K562 (cell line): ENCODE measurements around the gene MRPL27. TPM values are rescaled to one million over a fixed set of nuclear protein-coding genes. Genes with fewer than 3 reads are reported as not detected.

Experiments used
- MEF2A ChIP-seq: IDR thresholded peaks from 2 replicates; pipeline ENCODE4 v1.6.1; 2011; ENCODE audit warnings: low read depth, mild to moderate bottlenecking, low read length, moderate library complexity; ENCODE audit not compliant: control insufficient read depth
- PYGO2 ChIP-seq: fragments of 450-650 bp; IDR thresholded peaks from 2 replicates; pipeline ENCODE4 v1.6.1; 2016; ENCODE audit warnings: mild to moderate bottlenecking, missing genetic modification characterization, moderate library complexity, missing compliant biosample characterization
- RBM25 ChIP-seq: fragments of 200-400 bp; formaldehyde crosslinking; IDR thresholded peaks from 2 replicates; pipeline ENCODE4 v1.6.1; 2018; ENCODE audit warnings: low read length, low read depth, moderate library complexity; ENCODE audit not compliant: severe bottlenecking
- TCFL5 ChIP-seq: fragments of 250-450 bp; sonication (Bioruptor Pico); conservative IDR thresholded peaks from 2 replicates; pipeline ENCODE4 v1.6.1; 2021; ENCODE audit warnings: mild to moderate bottlenecking, moderate library complexity, matching md5 sums
- polyA plus RNA-seq, 8 experiments: library from polyadenylated mRNA; depleted of rRNA in 4 of 8; stranded (reverse) in 5 of 8; unstranded in 3 of 8; fragments of >200 nt; fragmentation: Nextera tagmentation in 2 of 8; fragmentation: Illumina TruSeq in 1 of 8; extraction: Ambion mirVana in 2 of 8; extraction: Trizol in 1 of 8; gene quantifications; 2 replicates each; pipeline versions ENCODE4 v1.2.1 to v1.2.3, GENCODE V29; 2011 to 2014; ENCODE audit warnings: inconsistent platforms in 1 of 8, missing spikeins in 1 of 8
- total RNA-seq, 7 experiments: library from RNA; depleted of rRNA in 6 of 7; stranded (reverse); fragments of >200 nt in 6 of 7; fragmentation: Illumina TruSeq in 2 of 7; extraction: Trizol in 2 of 7; gene quantifications; 2 replicates each; pipeline versions ENCODE4 v1.2.1 to v1.2.3, GENCODE V29; 2011 to 2021; ENCODE audit warnings: low replicate concordance in 1 of 7
- TF ChIP-seq, protein P1 (sequence below): fragments of 450-650 bp; IDR thresholded peaks from 2 replicates; pipeline ENCODE4 v1.6.1; 2016; ENCODE audit warnings: low read depth

Gene MRPL27
- total and polyA plus RNA-seq, 9 of the 15 experiments (the other 6 are each of a cell fraction or from before 2014, with no cell fraction given), result 96.3 to 401 (median 142) TPM

DNA sequence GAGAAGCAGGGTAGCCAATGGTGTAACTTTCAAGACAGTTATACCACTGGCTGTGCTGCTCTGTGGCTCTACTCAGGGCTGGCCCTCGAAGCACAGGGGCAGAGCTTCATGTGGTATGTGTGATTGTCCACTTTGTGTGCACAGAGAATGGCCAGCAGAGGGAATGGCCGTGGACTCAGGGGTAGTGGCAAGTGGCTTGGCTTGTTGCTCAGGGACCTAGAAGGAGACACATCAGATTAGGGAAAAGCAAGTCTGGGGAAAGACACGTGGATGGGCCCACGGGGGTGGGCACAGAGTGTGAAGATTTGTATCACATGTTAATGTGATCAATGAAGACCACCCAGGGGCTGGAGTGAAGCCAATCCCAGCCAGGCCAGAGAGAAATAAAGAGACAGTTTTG, 47.1 kb downstream of the MRPL27 start (continued):
- TF ChIP-seq, protein P1, sequence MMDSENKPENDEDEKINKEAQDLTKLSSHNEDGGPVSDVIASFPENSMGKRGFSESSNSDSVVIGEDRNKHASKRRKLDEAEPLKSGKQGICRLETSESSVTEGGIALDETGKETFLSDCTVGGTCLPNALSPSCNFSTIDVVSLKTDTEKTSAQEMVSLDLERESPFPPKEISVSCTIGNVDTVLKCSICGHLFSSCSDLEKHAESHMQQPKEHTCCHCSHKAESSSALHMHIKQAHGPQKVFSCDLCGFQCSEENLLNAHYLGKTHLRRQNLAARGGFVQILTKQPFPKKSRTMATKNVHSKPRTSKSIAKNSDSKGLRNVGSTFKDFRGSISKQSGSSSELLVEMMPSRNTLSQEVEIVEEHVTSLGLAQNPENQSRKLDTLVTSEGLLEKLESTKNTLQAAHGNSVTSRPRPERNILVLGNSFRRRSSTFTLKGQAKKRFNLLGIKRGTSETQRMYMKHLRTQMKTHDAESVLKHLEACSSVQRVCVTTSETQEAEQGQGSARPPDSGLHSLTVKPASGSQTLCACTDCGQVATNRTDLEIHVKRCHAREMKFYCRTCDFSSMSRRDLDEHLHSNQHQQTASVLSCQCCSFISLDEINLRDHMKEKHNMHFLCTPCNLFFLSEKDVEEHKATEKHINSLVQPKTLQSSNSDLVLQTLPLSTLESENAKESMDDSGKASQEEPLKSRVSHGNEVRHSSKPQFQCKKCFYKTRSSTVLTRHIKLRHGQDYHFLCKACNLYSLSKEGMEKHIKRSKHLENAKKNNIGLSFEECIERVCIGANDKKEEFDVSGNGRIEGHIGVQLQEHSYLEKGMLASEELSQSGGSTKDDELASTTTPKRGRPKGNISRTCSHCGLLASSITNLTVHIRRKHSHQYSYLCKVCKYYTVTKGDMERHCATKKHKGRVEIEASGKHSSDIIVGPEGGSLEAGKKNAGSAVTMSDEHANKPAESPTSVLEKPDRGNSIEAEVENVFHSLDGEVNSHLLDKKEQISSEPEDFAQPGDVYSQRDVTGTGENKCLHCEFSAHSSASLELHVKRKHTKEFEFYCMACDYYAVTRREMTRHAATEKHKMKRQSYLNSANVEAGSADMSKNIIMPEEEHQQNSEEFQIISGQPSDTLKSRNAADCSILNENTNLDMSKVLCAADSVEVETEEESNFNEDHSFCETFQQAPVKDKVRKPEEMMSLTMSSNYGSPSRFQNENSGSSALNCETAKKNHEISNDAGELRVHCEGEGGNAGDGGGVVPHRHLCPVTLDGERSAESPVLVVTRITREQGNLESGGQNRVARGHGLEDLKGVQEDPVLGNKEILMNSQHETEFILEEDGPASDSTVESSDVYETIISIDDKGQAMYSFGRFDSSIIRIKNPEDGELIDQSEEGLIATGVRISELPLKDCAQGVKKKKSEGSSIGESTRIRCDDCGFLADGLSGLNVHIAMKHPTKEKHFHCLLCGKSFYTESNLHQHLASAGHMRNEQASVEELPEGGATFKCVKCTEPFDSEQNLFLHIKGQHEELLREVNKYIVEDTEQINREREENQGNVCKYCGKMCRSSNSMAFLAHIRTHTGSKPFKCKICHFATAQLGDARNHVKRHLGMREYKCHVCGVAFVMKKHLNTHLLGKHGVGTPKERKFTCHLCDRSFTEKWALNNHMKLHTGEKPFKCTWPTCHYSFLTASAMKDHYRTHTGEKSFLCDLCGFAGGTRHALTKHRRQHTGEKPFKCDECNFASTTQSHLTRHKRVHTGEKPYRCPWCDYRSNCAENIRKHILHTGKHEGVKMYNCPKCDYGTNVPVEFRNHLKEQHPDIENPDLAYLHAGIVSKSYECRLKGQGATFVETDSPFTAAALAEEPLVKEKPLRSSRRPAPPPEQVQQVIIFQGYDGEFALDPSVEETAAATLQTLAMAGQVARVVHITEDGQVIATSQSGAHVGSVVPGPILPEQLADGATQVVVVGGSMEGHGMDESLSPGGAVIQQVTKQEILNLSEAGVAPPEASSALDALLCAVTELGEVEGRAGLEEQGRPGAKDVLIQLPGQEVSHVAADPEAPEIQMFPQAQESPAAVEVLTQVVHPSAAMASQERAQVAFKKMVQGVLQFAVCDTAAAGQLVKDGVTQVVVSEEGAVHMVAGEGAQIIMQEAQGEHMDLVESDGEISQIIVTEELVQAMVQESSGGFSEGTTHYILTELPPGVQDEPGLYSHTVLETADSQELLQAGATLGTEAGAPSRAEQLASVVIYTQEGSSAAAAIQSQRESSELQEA, result no peak
- TF ChIP-seq MEF2A (no peak), PYGO2 (tag) (no peak), RBM25 (no peak), TCFL5 (CRISPR knock-in tag) (no peak)
